ENCODE results near the gene USP19.

USP19 gene, protein sequence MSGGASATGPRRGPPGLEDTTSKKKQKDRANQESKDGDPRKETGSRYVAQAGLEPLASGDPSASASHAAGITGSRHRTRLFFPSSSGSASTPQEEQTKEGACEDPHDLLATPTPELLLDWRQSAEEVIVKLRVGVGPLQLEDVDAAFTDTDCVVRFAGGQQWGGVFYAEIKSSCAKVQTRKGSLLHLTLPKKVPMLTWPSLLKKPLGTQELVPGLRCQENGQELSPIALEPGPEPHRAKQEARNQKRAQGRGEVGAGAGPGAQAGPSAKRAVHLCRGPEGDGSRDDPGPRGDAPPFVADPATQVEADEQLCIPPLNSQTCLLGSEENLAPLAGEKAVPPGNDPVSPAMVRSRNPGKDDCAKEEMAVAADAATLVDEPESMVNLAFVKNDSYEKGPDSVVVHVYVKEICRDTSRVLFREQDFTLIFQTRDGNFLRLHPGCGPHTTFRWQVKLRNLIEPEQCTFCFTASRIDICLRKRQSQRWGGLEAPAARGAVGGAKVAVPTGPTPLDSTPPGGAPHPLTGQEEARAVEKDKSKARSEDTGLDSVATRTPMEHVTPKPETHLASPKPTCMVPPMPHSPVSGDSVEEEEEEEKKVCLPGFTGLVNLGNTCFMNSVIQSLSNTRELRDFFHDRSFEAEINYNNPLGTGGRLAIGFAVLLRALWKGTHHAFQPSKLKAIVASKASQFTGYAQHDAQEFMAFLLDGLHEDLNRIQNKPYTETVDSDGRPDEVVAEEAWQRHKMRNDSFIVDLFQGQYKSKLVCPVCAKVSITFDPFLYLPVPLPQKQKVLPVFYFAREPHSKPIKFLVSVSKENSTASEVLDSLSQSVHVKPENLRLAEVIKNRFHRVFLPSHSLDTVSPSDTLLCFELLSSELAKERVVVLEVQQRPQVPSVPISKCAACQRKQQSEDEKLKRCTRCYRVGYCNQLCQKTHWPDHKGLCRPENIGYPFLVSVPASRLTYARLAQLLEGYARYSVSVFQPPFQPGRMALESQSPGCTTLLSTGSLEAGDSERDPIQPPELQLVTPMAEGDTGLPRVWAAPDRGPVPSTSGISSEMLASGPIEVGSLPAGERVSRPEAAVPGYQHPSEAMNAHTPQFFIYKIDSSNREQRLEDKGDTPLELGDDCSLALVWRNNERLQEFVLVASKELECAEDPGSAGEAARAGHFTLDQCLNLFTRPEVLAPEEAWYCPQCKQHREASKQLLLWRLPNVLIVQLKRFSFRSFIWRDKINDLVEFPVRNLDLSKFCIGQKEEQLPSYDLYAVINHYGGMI (N-terminal part only)

DNA sequence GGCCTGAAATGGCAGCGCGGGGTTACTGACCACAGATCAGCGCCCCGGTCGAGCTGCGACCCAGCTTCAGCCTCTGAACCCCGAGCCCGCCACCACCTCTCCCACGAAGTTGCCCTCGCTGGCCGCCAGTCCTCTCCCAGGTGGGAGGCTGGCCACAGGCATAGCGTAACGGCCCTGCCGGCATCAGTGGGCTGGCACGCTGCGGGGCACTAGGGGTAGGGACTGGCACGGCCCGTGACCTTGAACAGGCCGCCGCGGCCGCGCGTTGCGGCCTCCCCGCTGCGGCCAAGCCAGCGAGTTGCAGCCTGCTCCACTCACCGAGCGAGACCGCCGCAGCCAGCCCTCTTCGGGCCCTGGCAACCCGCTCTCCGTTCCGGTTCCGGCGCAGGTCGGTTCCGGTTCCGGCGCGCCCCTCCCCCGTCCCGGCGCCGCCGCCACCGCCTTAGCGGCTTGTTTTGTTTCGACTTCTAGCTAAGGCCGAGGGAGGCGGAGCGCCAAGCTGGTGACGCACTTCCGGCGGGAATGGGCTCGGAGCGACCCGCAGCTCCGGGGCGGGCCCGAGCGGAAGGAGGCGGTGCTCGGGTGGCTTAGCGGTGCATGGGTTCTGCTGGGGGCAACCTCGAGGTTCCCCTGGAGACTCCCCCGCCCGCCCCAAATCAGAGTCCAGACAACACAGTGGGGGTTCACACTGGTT lies at the start of gene USP19:
Gene USP19, minus strand, starts transcription at position 386 of the 694 bp plus-strand sequence. CDS start 1,678 bp downstream, outside the sequence.
- TF ChIP-seq, protein P1, sequence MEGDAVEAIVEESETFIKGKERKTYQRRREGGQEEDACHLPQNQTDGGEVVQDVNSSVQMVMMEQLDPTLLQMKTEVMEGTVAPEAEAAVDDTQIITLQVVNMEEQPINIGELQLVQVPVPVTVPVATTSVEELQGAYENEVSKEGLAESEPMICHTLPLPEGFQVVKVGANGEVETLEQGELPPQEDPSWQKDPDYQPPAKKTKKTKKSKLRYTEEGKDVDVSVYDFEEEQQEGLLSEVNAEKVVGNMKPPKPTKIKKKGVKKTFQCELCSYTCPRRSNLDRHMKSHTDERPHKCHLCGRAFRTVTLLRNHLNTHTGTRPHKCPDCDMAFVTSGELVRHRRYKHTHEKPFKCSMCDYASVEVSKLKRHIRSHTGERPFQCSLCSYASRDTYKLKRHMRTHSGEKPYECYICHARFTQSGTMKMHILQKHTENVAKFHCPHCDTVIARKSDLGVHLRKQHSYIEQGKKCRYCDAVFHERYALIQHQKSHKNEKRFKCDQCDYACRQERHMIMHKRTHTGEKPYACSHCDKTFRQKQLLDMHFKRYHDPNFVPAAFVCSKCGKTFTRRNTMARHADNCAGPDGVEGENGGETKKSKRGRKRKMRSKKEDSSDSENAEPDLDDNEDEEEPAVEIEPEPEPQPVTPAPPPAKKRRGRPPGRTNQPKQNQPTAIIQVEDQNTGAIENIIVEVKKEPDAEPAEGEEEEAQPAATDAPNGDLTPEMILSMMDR (conservative IDR thresholded peaks at IDR 0.05; ENCODE audit: low read depth, low read length) = no peak
- H3K4me3 ChIP-seq (ENCODE audit: low read depth, low read length) = peak within 1 kb of the TSS; percentile 98
- DNase-seq (ENCODE audit: low read depth) = peak; percentile 93

DNA sequence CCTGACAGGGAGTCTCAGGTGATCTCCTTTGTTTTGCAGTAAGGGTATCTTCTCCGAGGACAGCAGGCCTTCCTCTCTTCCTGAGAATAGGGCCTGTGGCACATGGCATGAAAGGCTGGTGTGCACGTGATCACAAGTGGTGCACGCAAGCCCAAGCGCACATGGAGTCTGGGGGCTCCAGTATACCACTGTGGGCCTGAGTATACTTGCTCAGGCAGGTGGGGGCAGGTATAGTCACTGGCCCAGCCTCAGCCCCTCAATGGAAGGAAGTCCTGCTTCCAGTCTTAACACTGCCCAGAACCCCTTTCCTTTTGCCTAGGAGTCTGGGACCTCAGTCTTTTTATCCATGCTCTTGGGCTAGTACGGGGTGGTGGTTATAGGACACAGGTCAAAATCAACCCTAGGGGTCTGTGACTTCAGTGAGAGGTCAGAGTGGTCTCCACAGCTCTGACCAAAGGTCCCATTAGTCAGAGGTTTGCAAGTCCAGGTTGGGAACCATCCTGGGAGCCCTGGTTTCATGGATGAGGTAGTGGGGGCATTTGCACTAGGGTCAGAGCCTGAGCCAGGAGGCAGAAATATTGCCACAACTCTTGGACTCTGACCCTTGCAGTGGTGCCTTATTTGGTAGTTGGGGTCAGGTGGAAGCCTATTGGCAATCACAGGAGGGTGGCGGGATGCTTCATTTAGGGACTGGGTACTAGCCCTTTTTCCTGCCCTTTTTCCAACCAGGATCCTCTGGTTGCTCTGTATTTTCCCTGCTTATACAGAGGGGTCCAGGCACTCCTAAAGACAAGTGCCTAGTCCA lies 46.3 kb upstream of the USP19 start:
- TF ChIP-seq, protein P1 (conservative IDR thresholded peaks at IDR 0.05; ENCODE audit: low read depth, low read length) = no peak
- no peak for DNase-seq (ENCODE audit: low read depth)
- peak overlapping the region; percentile 89 for H3K4me3 ChIP-seq (ENCODE audit: low read depth, low read length)

DNA sequence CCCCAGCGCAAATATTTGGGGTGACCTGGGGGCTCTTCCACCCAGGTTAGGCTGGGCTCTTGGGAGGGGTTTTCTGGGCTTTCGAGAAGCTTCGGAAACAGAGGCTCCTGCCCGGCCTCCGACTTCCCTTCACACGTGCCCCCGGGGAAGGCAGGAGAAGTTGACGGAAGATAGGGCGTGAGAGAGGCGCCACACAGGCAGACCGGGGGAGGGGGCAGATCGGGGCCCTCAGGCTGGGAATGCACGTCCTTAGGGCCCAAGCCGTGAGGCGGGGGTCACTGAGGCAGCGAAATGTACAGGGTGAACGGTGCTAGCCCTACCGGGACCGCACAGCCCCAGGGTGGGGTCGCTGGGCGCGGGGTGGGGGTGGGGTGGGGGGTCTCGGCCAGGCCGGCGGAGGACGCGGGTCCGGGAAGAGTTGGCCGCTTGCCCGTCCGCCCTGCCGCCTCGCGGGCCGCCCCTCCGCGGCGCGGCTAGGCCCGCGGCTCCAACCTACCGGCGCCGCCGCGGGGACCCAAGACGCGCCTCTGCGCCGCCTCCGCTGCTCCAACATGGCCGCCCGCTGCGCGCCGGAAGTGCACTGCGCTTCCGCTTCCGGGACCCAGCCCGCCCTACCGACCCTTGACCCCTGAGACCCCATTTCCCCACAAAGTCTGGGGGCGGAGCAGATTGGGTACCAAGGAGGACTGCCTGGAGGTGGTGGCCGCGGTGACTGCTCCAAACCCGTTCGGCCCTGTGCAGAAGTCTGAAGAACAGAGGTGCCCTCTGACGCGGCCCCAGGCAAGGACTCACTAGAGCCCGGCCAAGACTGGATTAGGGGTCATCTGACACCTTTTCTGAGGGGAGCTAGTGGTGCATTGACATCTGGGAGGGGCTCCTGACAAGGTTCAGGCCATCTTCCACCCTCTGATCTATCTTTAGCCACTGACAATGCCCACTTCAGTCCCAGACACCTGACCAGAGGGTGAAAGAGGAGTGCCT lies 45.4 kb upstream of the USP19 start, which contains the start of gene CCDC71:
Gene CCDC71, minus strand, starts transcription at position 561 of the 981 bp plus-strand sequence. CDS start 2,123 bp downstream, outside the sequence.
- peak; percentile 73 for DNase-seq (ENCODE audit: low read depth)
- H3K4me3 ChIP-seq (ENCODE audit: low read depth, low read length) = peak within 1 kb of the TSS; percentile 89
- TF ChIP-seq, protein P1 (conservative IDR thresholded peaks at IDR 0.05; ENCODE audit: low read depth, low read length) = no peak

DNA sequence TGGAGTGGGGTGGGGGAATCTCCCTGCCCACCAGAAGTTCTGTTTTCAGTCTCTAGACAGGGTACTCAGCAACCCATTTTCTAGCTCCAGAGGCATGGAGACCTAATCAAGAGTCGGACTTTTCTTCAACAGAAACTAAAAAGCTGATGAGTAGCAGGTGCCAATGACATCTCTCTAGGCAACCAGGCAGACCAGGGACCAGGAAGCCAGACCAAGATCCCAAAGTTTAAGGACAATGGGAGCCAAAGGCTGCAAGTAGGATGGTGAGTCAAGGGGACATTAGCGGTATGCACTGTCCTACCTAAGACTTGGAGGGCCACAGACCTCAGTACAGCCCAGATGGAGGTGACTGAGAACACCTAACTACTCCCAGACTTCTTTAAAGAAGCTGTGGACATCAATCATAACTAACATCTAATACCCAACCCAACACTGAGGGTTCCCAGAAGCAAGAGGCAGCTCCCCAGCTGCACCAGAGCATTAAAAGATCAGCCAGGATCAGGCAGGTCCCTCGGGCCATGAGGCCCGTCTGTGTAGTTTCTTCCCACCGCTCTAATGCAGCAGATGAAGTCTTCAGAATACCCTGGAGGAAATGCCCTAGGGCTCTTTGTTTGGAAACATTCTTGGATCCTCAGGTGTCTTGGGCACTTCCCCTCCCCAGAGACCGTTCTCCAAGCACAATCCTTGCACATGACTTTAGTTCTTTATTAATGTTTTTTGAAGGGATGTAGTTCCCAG lies 44.5 kb upstream of the USP19 start:
- no peak for DNase-seq (ENCODE audit: low read depth)
- peak overlapping the region; percentile 89 for H3K4me3 ChIP-seq (ENCODE audit: low read depth, low read length)
- TF ChIP-seq, protein P1 (conservative IDR thresholded peaks at IDR 0.05; ENCODE audit: low read depth, low read length) = no peak

DNA sequence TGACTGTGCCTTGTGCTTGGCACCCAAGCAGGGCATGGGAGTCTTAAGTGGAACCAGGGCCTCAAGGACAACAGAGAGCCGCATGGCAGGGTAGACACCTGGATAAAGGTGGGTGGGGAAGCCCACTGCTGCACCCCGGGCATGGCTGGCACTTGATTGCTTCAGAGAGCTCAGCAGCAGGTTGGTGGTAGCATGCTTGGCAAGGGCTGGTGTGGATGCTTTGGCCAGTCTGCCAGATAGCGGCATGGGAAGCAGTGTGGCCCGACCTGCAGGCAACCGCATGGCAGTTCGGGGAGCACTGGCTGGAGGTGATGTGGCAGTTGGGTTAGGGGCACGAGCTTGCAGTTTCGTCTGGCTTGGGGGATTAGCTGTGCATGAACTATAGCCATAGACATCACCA lies 43.0 kb upstream of the USP19 start:
- no peak overlapping the region for H3K4me3 ChIP-seq (ENCODE audit: low read depth, low read length)
- TF ChIP-seq, protein P1 (conservative IDR thresholded peaks at IDR 0.05; ENCODE audit: low read depth, low read length) = no peak
- DNase-seq (ENCODE audit: low read depth) = no peak

Measured in choroid plexus epithelial cell (primary cell).